ENCODE results near the gene VPS16.
"Not testable (repeated sequence)": the region's sequence is repeated elsewhere in the genome, so short reads cannot be mapped to it uniquely, and the experiment has no call there.

The VPS16 gene

GRCh38 chr20:2871661-2872458 lies 31.3 kb downstream of the VPS16 start:
- DNase-seq (ENCODE audit: low spot score), result no peak

GRCh38 chr20:2872459-2873009 lies 32.0 kb downstream of the VPS16 start:
- DNase-seq (ENCODE audit: low spot score), result peak; percentile 56

GRCh38 chr20:2873010-2873746 lies 32.6 kb downstream of the VPS16 start, which contains the start of gene PTPRA:
Gene PTPRA, plus strand, starts transcription at chr20:2873481. Its CDS starts 90,797 bp downstream, at chr20:2964278.
- peak; percentile 93 for DNase-seq (ENCODE audit: low spot score)

- DNase-seq (ENCODE audit: low spot score), result peak; percentile 39
Observed at GRCh38 chr20:2873747-2874041, 33.1 kb downstream of the VPS16 start.

- DNase-seq (ENCODE audit: low spot score), result no peak
Observed at GRCh38 chr20:2874456-2874855, 33.9 kb downstream of the VPS16 start.

- DNase-seq (ENCODE audit: low spot score), result no peak
Observed at GRCh38 chr20:2875690-2876203, 35.2 kb downstream of the VPS16 start.

GRCh38 chr20:2878515-2878914 lies 38.0 kb downstream of the VPS16 start:
- DNase-seq (ENCODE audit: low spot score), result no peak

- DNase-seq (ENCODE audit: low spot score), result no peak
Observed at GRCh38 chr20:2879146-2879545, 38.6 kb downstream of the VPS16 start.

- DNase-seq (ENCODE audit: low spot score), result no peak
Observed at GRCh38 chr20:2880650-2881049, 40.1 kb downstream of the VPS16 start.

- DNase-seq (ENCODE audit: low spot score), result no peak
Observed at GRCh38 chr20:2883726-2884637, 43.4 kb downstream of the VPS16 start.

- DNase-seq (ENCODE audit: low spot score), result no peak
Observed at GRCh38 chr20:2887715-2888114, 47.2 kb downstream of the VPS16 start.

- DNase-seq (ENCODE audit: low spot score), result no peak
Observed at GRCh38 chr20:2888224-2888955, 47.8 kb downstream of the VPS16 start.

- DNase-seq (ENCODE audit: low spot score), result no peak
Observed at GRCh38 chr20:2889209-2889608, 48.7 kb downstream of the VPS16 start.

- DNase-seq (ENCODE audit: low spot score), result no peak
Observed at GRCh38 chr20:2889797-2890196, 49.3 kb downstream of the VPS16 start.

GRCh38 chr20:2890742-2891141 lies 50.2 kb downstream of the VPS16 start:
- no peak for DNase-seq (ENCODE audit: low spot score)

- no peak for DNase-seq (ENCODE audit: low spot score)
Observed at GRCh38 chr20:2891343-2891742, 50.8 kb downstream of the VPS16 start.

GRCh38 chr20:2892376-2892775 lies 51.8 kb downstream of the VPS16 start:
- no peak for DNase-seq (ENCODE audit: low spot score)

- DNase-seq (ENCODE audit: low spot score), result no peak
Observed at GRCh38 chr20:2894221-2894620, 53.7 kb downstream of the VPS16 start.

- not testable (repeated sequence) for DNase-seq (ENCODE audit: low spot score)
Observed at GRCh38 chr20:2895154-2895553, 54.6 kb downstream of the VPS16 start.

GRCh38 chr20:2899243-2899642 lies 58.7 kb downstream of the VPS16 start:
- no peak for DNase-seq (ENCODE audit: low spot score)

All from HuH-7.5 (cell line).